Measurements from ENCODE around the gene IER2. TPM values are rescaled to one million over a fixed set of nuclear protein-coding genes. Genes with fewer than 3 reads are reported as not detected.

IER2 gene
- total RNA-seq, 1 donor from 2014 or later, result 907 TPM

DNA sequence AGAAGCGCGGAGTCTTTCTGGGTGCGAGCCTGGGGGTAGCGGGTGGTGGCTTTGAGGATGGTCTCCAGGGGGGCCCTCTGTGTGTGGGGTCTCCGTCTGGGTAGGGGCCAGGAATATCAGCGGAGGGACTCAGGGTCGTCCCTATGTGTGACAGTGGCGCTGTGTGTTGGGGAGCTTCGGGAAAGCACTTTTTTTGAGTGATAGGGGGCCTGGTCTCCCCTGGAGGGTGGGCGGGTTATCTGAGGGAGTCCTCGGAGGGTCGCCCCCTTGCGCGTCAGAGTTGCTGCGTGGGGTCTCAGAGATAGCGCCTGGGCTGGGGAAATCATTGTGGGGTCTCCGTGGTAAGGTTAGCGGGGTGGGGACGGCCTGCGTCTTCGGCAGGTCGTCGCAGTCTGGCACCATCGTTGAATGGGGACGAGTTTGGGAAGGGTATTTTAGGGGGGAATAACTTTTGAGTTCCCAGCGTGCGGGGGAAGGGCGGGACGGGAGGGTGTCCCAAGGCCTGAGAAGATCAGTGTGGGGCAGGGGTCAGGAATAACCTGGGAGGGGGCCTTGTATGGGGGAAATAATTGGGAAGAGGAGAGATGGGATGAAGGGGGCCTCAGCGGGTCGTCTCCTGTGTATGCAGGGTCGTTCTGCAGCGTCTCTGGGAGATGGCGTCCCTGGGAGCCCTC, 857 bp downstream of the IER2 start:
- no peaks in the 10 kb centered on the region for H3K9me3 ChIP-seq
- peak overlapping the region; percentile 92 to 97 for H3K4me3 ChIP-seq
- H3K27me3 ChIP-seq, result no peaks in the 10 kb centered on the region
- H3K27ac ChIP-seq, result peak overlapping the region; percentile 99
- H3K4me1 ChIP-seq, result peaks cover 5 to 11% of the 10 kb centered on the region in 2 donors
- TF ChIP-seq, protein P1, sequence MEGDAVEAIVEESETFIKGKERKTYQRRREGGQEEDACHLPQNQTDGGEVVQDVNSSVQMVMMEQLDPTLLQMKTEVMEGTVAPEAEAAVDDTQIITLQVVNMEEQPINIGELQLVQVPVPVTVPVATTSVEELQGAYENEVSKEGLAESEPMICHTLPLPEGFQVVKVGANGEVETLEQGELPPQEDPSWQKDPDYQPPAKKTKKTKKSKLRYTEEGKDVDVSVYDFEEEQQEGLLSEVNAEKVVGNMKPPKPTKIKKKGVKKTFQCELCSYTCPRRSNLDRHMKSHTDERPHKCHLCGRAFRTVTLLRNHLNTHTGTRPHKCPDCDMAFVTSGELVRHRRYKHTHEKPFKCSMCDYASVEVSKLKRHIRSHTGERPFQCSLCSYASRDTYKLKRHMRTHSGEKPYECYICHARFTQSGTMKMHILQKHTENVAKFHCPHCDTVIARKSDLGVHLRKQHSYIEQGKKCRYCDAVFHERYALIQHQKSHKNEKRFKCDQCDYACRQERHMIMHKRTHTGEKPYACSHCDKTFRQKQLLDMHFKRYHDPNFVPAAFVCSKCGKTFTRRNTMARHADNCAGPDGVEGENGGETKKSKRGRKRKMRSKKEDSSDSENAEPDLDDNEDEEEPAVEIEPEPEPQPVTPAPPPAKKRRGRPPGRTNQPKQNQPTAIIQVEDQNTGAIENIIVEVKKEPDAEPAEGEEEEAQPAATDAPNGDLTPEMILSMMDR (IDR thresholded peaks at IDR 0.05), result no peak
- DNase-seq (ENCODE audit: low spot score in 2 of 2), result no peak
- peaks cover 1 to 12% of the 10 kb centered on the region in 2 donors for H3K36me3 ChIP-seq
- intact Hi-C loops (cut with DNase I), result loop anchor here (1.0 to 10.0 kb wide), 8 partner anchors 21 to 921 kb away; partner anchors contain the start of genes HOOK2, MISP3, RFX1 and ZSWIM4

DNA sequence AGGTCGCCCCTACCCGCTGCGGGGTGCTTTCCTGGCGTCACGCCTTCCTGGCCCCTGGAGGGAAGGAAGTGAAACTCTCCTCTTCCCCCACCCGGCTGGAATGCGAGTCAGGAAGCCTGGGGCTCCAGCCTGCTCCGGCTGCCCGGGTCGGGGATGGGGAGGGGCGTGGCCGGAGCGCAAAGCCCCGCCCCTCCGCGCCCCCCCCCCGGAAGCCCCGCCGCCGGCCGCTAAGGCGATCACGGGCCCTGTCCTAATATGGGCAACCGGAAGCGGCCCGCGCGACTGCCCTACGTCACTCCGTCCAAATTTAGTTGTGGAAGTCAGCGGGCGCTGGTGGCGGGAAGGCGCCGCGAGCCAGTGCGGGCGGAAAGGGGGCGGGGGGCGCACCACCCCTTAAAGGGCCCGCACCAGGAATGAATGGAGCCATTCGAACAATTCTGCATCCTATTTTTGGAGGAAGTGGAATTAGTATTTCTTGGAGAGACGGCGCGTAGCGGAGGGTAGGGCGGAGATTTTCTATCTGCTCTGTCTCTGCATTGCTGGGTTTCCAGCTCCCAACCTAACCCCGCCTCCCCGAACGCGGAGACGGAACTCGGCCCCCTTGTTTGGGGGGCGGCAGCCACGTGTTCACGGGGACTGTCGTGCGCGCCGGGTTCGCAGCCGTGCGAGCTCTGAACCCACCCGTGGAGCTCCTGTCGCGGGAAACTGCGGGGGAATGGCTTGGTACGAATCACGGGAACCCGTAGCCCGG, 1.6 kb downstream of the IER2 start:
- TF ChIP-seq, protein P1 (IDR thresholded peaks at IDR 0.05), result peak in 1 of 3 experiments; percentile 15
- intact Hi-C loops (cut with DNase I), result loop anchor here (2.0 to 10.0 kb wide), 7 partner anchors 57 to 921 kb away; partner anchors contain the start of genes HOOK2, JUNB, MISP3 and RFX1
- H3K36me3 ChIP-seq, result peaks cover 0 to 12% of the 10 kb centered on the region in 2 donors
- DNase-seq (ENCODE audit: low spot score in 2 of 2), result peak; percentile 91 to 99
- peak overlapping the region; percentile 92 to 99 for H3K4me3 ChIP-seq
- no peaks in the 10 kb centered on the region for H3K27me3 ChIP-seq
- H3K4me1 ChIP-seq, result peaks cover 5 to 15% of the 10 kb centered on the region in 2 donors
- peak overlapping the region; percentile 99 for H3K27ac ChIP-seq
- no peaks in the 10 kb centered on the region for H3K9me3 ChIP-seq

DNA sequence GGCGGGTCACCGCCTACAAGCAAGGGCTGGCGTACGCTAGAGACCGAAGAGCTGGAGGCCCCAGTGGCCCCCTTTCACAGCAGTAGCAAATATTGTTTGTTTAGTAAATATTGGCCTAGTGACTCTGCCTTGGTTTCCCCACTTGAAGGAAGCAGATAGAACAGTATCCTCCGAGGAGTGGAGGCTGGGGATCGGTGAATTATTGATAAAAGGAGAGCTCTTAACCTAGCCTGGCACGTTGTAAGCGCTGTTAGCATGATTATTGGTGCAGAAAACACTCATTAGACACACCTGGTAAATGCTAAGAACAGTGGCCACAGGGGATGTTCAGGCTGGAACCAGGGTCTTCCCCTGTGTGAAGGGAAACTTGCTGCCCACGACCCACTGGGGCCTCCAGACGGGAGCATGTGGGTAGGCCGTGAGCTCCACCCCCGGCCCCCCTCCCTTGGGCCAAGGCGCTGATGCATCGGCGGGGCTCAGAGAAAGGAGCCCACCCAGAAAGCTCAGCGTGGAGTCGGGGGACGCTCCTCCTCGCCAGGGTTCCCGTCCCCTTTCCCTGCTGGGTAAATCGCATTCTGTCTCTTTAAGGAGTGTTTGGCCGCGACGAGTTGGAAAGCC, 2.3 kb downstream of the IER2 start:
- Histone ChIP-seq H3K9me3 (no peaks in the 10 kb centered on the region), H3K36me3 (peaks cover 0 to 12% of the 10 kb centered on the region in 2 donors), H3K4me3 (peak overlapping the region; percentile 92 to 99), H3K27me3 (no peaks in the 10 kb centered on the region), H3K27ac (peak overlapping the region; percentile 99), H3K4me1 (peaks cover 5 to 15% of the 10 kb centered on the region in 2 donors)
- TF ChIP-seq, protein P1 (IDR thresholded peaks at IDR 0.05), result no peak
- DNase-seq (ENCODE audit: low spot score in 2 of 2), result no peak
- intact Hi-C loops (cut with DNase I), result loop anchor here (2.0 to 10.0 kb wide), 6 partner anchors 362 to 920 kb away; partner anchors contain the start of genes HOOK2, JUNB, MISP3 and RFX1

DNA sequence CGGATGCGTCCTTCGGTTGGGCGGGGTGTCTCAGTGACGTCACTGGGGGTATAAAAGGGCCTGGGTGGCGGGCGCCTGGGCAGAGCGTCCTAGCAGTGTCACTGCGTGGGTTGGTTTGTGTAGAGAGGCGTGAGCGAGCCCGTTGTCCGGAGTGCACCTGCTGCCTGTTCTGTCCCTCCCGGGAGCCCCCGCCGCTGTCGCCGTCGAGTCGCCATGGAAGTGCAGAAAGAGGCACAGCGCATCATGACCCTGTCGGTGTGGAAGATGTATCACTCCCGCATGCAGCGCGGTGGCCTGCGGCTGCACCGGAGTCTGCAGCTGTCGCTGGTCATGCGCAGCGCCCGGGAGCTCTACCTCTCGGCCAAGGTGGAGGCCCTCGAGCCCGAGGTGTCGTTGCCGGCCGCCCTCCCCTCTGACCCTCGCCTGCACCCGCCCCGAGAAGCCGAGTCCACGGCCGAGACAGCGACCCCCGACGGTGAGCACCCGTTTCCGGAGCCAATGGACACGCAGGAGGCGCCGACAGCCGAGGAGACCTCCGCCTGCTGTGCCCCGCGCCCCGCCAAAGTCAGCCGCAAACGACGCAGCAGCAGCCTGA, 2.9 kb downstream of the IER2 start:
- intact Hi-C loops (cut with DNase I), result loop anchor here (2.0 to 10.0 kb wide), 6 partner anchors 362 to 919 kb away; partner anchors contain the start of genes HOOK2, JUNB, MISP3 and RFX1

More for the DNA sequence above, 2.9 kb downstream of the IER2 start:
- H3K4me1 ChIP-seq, result peaks cover 5 to 15% of the 10 kb centered on the region in 2 donors
- TF ChIP-seq, protein P1 (IDR thresholded peaks at IDR 0.05), result peak in 2 of 3 experiments; percentile 12 to 36
- H3K36me3 ChIP-seq, result peaks cover 0 to 12% of the 10 kb centered on the region in 2 donors
- H3K4me3 ChIP-seq, result peak overlapping the region; percentile 92 to 99
- no peaks in the 10 kb centered on the region for H3K27me3 ChIP-seq
- H3K9me3 ChIP-seq, result no peaks in the 10 kb centered on the region
- H3K27ac ChIP-seq, result peak overlapping the region; percentile 99
- peak; percentile 86 to 98 for DNase-seq (ENCODE audit: low spot score in 2 of 2)
